Panc1 (cell line): Measurements from ENCODE around the gene CLEC4F.

ENCODE experiments used
- CTCF ChIP-seq: fragments of 450-650 bp; IDR thresholded peaks from 2 replicates; pipeline ENCODE4 v1.5.1; 2017; ENCODE audit warnings: mild to moderate bottlenecking
- POLR2AphosphoS5 ChIP-seq: IDR thresholded peaks from 2 replicates; pipeline ENCODE4 v1.6.1; 2012; ENCODE audit warnings: mild to moderate bottlenecking, low read depth, low read length, moderate library complexity
- TCF7L2 ChIP-seq: IDR thresholded peaks from 2 replicates; pipeline ENCODE4 v1.6.1; 2011; ENCODE audit warnings: mild to moderate bottlenecking, low read depth, low read length, inconsistent platforms

GRCh38 chr2:70779911-70780545 lies 40.4 kb downstream of the CLEC4F start:
- TF ChIP-seq POLR2AphosphoS5 (no peak), CTCF (no peak), TCF7L2 (no peak)
